HG02852 (cell line): Measurements from ENCODE around the gene STUM.

Experiments
- ATAC-seq: cut with Tn5 transposase; IDR thresholded peaks from one replicate; pipeline ENCODE4 v1.9.1; 2021; ENCODE audit warnings: mild to moderate bottlenecking, moderate library complexity; ENCODE audit not compliant: unreplicated experiment

STUM gene

DNA sequence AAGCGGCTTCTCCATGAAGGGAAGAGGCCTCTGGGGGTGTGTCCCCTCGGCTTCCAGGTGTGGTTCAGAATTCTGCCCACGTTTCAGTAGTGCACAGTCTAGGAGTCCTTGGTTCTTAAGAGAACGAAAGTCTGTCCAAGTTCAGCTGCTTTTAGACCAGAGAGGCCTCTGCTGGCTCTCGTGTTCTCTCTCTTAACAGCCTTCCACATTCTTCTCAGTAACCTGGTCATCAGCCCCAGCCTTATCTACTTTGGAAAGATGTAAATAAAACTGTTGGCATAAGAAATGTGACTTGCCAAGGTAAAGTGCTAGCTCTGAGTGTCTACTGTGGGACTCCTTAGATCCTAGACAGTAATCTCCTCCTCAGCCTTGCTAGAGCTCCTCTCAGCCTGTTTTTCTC, 15.3 kb upstream of the STUM start:
- no peak for ATAC-seq

GRCh38 chr1:226534098-226534497, 14.5 kb upstream of the STUM start:
- no peak for ATAC-seq

DNA sequence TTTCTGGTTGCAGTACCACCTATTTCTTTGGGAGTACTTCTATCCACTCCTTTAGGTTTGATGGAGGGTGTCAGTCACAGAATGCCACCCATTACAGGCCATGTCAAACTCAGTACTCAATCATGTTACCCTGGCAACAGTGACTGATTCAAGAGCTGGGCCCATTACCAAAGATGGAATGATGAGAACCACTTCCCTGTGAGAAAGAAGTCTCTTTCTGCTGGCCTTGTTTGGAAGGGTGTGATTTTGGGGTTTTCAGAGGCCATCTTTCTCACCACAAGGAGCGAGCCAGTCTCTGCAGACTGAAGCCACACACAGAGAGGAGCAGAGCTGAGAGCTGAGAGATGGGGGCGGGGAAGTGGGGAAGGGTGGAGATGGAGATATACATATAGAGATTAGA, 13.9 kb upstream of the STUM start:
- ATAC-seq, result no peak

GRCh38 chr1:226535666-226536065, 12.9 kb upstream of the STUM start:
- ATAC-seq, result no peak

DNA sequence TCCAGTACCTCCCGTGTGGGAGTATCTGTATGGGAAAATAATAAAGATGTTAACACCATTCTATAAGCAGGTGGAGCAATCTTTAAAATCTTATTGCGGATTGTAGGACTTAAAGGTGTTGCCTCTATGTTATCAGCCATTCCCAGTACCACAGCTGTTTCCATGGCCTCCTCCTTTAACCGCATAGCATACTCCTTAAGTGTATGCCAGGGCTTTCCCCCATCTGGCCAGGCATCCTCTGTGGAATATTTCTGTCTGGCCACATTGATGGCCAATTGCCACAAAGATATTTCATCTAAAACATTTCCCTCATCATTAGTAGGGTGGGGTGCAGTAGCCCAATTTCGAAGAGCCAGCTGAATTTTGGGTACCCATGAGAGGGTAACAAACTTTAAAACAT, 7.3 kb upstream of the STUM start:
- ATAC-seq, result no peak

- no peak for ATAC-seq
Measured at GRCh38 chr1:226541631-226542622, 6.6 kb upstream of the STUM start.

DNA sequence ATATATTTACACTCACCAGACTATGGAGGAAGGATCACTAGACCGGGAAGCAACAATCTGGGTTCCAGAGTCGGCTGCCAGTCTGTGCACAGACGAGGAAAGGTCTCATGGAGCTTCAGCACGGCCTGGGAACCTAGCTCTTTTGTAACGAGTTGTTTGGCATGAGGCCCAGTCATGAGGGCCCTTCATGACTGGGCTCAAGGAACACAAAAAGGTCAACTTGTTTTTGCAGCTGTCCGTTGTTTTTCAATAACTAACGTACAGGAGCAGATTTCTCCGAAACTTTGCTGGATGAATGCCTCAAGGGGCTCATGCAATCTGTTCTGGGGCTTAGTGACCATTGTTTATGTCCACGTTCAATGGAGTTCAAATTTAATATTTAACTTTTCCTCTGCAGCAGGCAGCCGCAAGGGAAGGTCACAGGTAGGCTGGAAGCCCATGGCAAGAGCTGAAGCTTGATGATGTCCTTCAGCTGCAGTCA, 5.9 kb upstream of the STUM start:
- ATAC-seq, result no peak

DNA sequence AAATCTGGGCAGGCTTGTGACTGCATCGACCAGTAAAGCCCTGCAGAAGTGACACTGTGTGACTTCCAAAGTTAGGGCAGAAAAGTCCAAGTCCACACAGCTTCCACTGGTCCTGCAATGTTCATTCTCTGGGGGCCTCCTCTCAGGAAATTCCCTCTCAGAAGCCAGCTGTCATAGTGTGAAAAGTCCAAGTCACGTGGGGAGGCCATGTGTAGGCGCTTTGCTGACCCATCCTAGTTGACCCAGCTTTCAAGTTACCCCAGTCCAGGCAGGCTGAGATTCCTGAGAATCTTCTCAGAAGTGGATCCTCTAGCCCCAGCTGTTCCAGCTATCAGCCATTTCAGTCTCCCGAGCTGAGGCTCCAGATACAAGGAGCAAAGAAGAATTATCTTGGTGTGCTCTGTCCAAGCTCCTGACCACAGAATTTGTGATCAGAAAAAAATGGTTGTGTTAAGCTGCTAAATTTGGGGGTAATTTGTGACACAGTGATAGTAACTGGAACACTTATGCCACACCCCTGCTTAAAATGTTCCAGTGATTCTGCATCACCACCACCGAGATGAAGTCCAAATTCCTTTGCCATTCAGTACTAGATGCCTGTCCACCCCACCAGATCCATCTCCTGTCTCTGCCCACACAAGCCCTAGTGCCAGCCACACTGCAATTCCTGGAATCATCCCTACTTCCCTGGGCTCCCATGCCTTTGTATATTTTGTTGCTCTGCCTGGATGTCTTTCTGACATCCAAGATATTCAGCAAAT, 2.5 kb upstream of the STUM start:
- ATAC-seq, result no peak

DNA sequence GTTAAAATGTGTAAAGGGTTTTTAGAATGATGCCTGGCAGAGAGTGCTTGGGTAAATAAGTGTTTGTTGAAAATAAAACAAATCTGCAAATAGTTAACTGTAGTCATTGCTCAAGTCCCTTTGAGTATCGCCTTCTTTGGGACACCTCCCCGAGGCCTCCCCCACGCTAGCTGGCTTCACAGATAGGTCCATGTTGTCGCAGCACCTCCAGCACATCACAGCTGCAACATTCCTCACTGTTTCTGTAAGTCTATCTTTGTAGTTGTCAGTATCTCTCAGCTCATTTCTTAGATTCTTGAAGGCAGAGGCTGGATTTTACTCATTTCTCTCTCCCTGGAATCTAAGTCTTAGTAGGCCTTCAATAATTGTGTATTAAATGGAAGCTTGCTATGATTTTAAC, 1.6 kb upstream of the STUM start:
- ATAC-seq, result no peak

- ATAC-seq, result peak; percentile 65
Measured at GRCh38 chr1:226547754-226548191, 791 bp upstream of the STUM start.

DNA sequence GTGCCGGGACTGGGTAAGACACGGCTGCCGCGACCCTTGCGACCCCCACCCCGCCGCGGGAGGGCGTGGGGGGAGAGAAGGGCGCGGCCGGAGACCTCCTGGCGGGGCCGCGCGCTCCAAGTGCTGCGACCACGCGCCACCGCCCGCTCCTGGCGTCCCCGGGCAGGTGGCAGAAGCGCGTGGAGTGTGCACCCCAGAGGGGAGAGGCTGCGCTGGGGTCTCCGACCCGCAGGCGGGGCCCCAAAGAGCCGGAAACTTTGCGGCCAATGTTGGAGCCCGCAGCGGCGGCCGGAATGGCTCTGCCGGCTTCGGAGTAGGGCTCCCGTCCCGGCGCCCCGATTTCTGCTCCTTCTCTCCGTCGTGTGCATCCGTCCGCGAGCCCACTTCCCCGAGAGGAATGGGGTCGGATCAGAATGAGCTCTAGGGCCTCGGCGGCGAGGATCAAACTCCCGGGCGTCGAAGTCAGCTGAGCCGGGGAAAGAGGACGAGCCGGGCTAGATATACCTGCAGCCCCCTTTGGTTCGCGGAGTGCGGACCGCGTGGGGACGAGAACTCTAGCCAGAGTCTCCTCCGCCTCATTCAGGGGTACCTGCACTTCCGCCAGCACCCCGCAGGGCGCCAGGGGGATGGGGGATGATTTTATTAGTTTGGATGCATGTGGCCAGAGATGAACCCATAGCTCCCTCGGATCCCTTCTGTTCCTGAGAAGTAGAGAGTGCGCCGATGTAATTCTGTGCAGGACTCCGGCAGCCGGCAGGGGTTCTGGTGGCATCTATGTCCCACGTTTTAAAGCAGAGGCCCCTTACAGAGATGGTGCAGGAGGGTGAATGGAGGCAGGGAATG, 751 bp downstream of the STUM start:
- ATAC-seq, result peak; percentile 2

DNA sequence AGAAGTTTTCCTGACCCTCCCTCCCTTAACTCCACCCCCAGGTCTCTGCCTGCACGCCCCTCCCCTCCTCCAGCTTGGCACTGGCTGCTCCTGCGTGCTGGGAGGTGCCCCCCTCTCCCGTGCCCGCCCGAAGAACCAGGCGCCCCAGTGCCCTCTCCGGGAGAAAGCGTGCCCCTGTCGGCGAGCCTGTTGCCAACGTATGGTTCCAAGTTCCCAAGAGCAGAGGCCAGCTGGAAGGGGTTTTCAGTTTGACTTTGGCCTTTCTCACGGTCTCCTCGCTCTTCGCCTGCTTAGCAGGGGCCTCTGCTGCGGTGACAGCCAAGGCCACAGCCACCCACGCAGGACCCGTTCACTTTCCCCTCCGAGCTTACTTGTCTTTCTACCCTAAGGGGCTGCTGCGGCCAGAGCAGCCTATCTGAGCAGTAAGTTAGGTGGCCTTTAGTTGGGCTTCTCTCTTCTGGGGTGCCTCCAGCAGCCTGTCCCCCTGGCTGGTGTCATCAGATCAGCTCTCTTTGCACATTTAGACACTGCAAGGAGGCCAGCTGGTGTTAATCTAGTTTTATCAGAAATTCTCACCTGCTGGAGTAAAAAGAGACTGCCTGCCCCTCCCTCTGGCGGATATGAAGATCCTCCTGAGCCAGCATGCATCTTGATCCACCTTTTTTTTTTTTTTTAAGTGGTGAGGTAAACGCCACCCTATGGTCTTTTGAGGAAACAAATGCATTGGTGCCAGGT, 1.5 kb downstream of the STUM start:
- peak; percentile 46 for ATAC-seq

DNA sequence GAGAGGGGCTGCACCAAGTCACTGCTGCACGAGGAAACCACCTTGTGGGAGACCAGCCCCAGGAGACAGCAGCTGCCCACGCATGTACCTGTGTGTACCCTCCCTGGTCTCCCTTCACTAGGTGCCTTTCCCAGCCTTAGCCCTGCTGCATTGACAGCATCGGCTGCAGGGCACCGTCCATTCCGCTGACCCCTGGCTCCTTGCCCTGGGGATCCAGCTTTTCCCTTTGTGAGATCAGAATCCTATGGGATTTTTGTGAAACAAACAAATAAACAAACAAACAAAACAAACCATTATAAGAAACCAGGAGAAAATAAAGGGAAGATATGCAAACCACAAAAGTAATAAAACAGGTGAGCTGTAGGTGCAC, 2.1 kb downstream of the STUM start:
- no peak for ATAC-seq

DNA sequence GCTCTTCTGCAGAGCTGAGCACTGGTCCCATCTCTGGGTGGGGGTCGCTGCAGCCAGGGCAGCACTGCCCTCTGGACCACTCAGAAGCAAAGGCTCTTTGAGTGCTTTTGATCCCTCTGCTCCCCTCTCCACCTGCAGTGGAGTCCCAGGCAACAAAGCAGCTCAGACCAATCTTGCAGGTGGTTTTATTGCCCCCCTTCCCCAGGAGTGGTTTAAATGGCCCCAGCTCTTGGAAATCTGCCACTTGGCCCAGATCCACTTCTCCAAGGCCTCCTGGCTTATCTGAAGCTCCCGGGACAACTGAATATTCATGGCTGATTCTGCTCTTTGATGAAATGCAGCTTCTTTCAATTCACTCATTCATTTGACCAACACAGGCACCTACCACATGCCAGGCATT, 2.7 kb downstream of the STUM start:
- no peak for ATAC-seq

DNA sequence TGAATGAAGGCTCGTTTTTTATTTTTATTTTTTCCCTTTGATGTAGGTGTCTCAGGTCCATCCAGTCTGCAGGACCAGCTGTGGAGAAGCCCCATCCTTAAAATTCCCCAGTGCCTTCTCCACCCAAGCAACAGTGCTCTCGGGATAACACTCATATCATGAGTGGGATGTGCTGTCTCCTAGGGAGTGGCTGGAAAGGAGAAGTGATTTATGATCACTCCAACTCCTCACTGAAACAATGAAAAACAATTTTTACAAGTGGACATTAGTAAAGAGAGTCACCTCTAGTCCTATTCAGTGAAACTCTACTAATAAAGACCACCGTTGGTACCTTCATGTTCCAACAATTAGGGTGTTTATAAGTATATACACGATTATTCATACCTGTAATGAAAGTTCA, 3.5 kb downstream of the STUM start:
- ATAC-seq, result no peak

GRCh38 chr1:226553266-226553923, 4.8 kb downstream of the STUM start:
- ATAC-seq, result no peak

GRCh38 chr1:226553924-226554282, 5.3 kb downstream of the STUM start:
- no peak for ATAC-seq

- no peak for ATAC-seq
Measured at GRCh38 chr1:226555092-226555491, 6.5 kb downstream of the STUM start.

- no peak for ATAC-seq
Measured at GRCh38 chr1:226557424-226557823, 8.9 kb downstream of the STUM start.
